Measurements from ENCODE around the gene LCMT1. TPM values are rescaled to one million over a fixed set of nuclear protein-coding genes. Genes with fewer than 3 reads are reported as not detected.

Gene LCMT1
- total and polyA plus RNA-seq, 2 of the 4 experiments (the other 2 are of a cell fraction): 33.1 to 60.4 TPM

- intact Hi-C loops (cut with micrococcal nuclease) (loop anchor here (1.0 kb wide), 1 partner anchor 10 kb away; no protein-coding TSS in a partner anchor), dilution Hi-C loops (cut with HindIII; ENCODE audit: low sequenced_read_pairs, unreplicated experiment) (no loop called here), in situ Hi-C loops (cut with MboI; ENCODE audit: low sequenced_read_pairs) (no loop called here)
- peak overlapping the region; percentile 86 for H3K14ac ChIP-seq (replicated peaks; ENCODE audit: low read depth, low read length)
- H3K27ac ChIP-seq (ENCODE audit: insufficient read depth, low read length): peak overlapping the region; percentile 84; the same call in 1 of the 2 replicates
- no peaks in the 10 kb centered on the region for H3K9me3 ChIP-seq (ENCODE audit: control insufficient read depth, insufficient read depth, low read length)
- H4K5ac ChIP-seq (ENCODE audit: low read depth, low read length): peak overlapping the region; percentile 74
- H2BK120ac ChIP-seq (ENCODE audit: low read depth, low read length): peak overlapping the region; percentile 91
- peak overlapping the region; percentile 64 for H3K23ac ChIP-seq (ENCODE audit: low read depth, low read length)
- peak overlapping the region; percentile 34; the same call in 1 of the 2 replicates for H3K9ac ChIP-seq (ENCODE audit: low read depth, low read length)
- H2BK5ac ChIP-seq (ENCODE audit: low read depth, low read length, poor library complexity, severe bottlenecking): peak overlapping the region; percentile 88
- H2AK9ac ChIP-seq (replicated peaks; ENCODE audit: low read depth, low read length, poor library complexity): peak overlapping the region; percentile 53
- peak overlapping the region; percentile 88 for H4K91ac ChIP-seq (ENCODE audit: insufficient read depth, low read depth, low read length)
- 21% methylated on average over 3 of the region's 5 CpGs; no CpG with 5 or more reads in 1 of the 2 experiments for whole genome bisulfite sequencing, 2 experiments (ENCODE audit: extremely low coverage in 2 of 2, insufficient read length in 1 of 2)
- H2BK20ac ChIP-seq (ENCODE audit: low read depth, low read length): peak overlapping the region; percentile 93
- H3K18ac ChIP-seq (ENCODE audit: low read depth, low read length): peak overlapping the region; percentile 88
- H3K36me3 ChIP-seq (ENCODE audit: control insufficient read depth, insufficient read depth, low read length): no peaks in the 10 kb centered on the region
- H2BK15ac ChIP-seq (ENCODE audit: low read depth, low read length): peak overlapping the region; percentile 72; the same call in 2 of the 3 replicates
- no peaks in the 10 kb centered on the region for H4K20me1 ChIP-seq (ENCODE audit: insufficient read depth, low read length)
- peaks cover 8% of the 10 kb centered on the region for H3K4me1 ChIP-seq (ENCODE audit: control insufficient read depth, insufficient read depth, low read length)
- no peaks in the 10 kb centered on the region for H3K27me3 ChIP-seq (ENCODE audit: control insufficient read depth, insufficient read depth, low read length)
- POLR2A ChIA-PET (ENCODE audit: unreplicated experiment): no interaction called here
- DNase-seq (peak; percentile 76), ATAC-seq (ENCODE audit: low read depth) (peak; percentile 84)
- peak overlapping the region; percentile 86 for H2AK5ac ChIP-seq (ENCODE audit: low read depth, low read length)
- peak overlapping the region; percentile 56 to 90 for H4K8ac ChIP-seq (ENCODE audit: low read depth in 2 of 2, low read length in 2 of 2)
- peak overlapping the region; percentile 83; the same call in 1 of the 2 replicates for H3K56ac ChIP-seq (ENCODE audit: extremely low read depth, insufficient read depth, low read length)
- H3K4me3 ChIP-seq (ENCODE audit: insufficient read depth, low read depth, low read length): no peak overlapping the region
- H3K79me1 ChIP-seq (ENCODE audit: low read depth in 1 of 2, low read length in 2 of 2): no peaks in the 10 kb centered on the region; a peak in 1 of 4 replicates
- CTCF ChIA-PET: interaction anchor here (0.6 kb wide), 1 partner anchor 597 kb away, joined by 4 read pairs; no protein-coding TSS in a partner anchor
- H3K4me2 ChIP-seq (ENCODE audit: low read depth, low read length): peak overlapping the region; percentile 48
- BruUV-seq (replicated peaks): no TSS peak
- H2AFZ ChIP-seq (replicated peaks; ENCODE audit: low read length, poor library complexity): no peak overlapping the region
- TF ChIP-seq CEBPB (IDR thresholded peaks at IDR 0.05; ENCODE audit: low read depth, low read length) (peak; percentile 41; the same call in 1 of the 2 replicates), RAD21 (IDR thresholded peaks at IDR 0.05; ENCODE audit: low read length) (no peak), FOS (IDR thresholded peaks at IDR 0.05; ENCODE audit: low read depth, low read length) (0 out of 2 replicates have a peak, but pooled peaks have one; percentile 8), RFX5 (IDR thresholded peaks at IDR 0.05; ENCODE audit: low read depth, low read length) (no peak), MAZ (IDR thresholded peaks at IDR 0.05; ENCODE audit: borderline replicate concordance, low read depth, low read length) (no peak)
- H3K4ac ChIP-seq (ENCODE audit: low read depth, low read length): peak overlapping the region; percentile 84
- H3K9me1 ChIP-seq (ENCODE audit: insufficient read depth, low read length): peaks cover 15% of the 10 kb centered on the region
Observed at GRCh38 chr16:25097276-25097975, 14.1 kb upstream of the LCMT1 start.

Data from IMR-90 (cell line).